Mesenchymal stem cell (in vitro differentiated cells and primary cell): ENCODE data around the gene EFHC1.
A peak's percentile ranks its signal among the peaks of the same experiment; 100 is the strongest.

Source experiments
- DNase-seq: peaks from one replicate; pipeline ENCODE4 v3.0.0-alpha.2; 2013
- H2AFZ ChIP-seq: one replicate; pipeline ENCODE4 v1.6.1; 2013; ENCODE audit warnings: low read depth, mild to moderate bottlenecking, control low read depth, inconsistent platforms, low read length, moderate library complexity
- H2AK5ac ChIP-seq: 2 replicates; pipeline ENCODE4 v1.6.1; 2013; ENCODE audit warnings: low read length, moderate library complexity, mild to moderate bottlenecking, inconsistent platforms; ENCODE audit not compliant: severe bottlenecking
- H2BK120ac ChIP-seq: one replicate; pipeline ENCODE4 v1.6.1; 2013; ENCODE audit warnings: low read depth, mild to moderate bottlenecking, inconsistent platforms, low read length, moderate library complexity
- H2BK12ac ChIP-seq, 2 experiments: one replicate each; pipeline ENCODE4 v1.6.1; 2013; ENCODE audit warnings: inconsistent platforms in 2 of 2, low read length in 2 of 2, mild to moderate bottlenecking in 2 of 2, moderate library complexity in 2 of 2, control low read depth in 1 of 2
- H2BK15ac ChIP-seq: one replicate; pipeline ENCODE4 v1.6.1; 2013; ENCODE audit warnings: mild to moderate bottlenecking, low read depth, inconsistent platforms; ENCODE audit not compliant: poor library complexity, severe bottlenecking
- H2BK5ac ChIP-seq: 2 replicates; pipeline ENCODE4 v1.6.1; 2013; ENCODE audit warnings: low read depth, mild to moderate bottlenecking, low read length, control low read depth, inconsistent platforms; ENCODE audit not compliant: poor library complexity, severe bottlenecking
- H3K14ac ChIP-seq, 2 experiments: one replicate each; pipeline ENCODE4 v1.6.1; 2013; ENCODE audit warnings: inconsistent platforms in 2 of 2, low read length in 2 of 2, control low read depth in 1 of 2, mild to moderate bottlenecking in 1 of 2, moderate library complexity in 1 of 2
- H3K18ac ChIP-seq, 2 experiments: one replicate each; pipeline ENCODE4 v1.6.1; 2013; ENCODE audit warnings: inconsistent platforms in 2 of 2, low read length in 2 of 2, control low read depth in 1 of 2, low read depth in 1 of 2, mild to moderate bottlenecking in 1 of 2
- H3K23ac ChIP-seq, 2 experiments: one replicate each; pipeline ENCODE4 v1.6.1; 2013; ENCODE audit warnings: inconsistent platforms in 2 of 2, low read length in 2 of 2, mild to moderate bottlenecking in 2 of 2, moderate library complexity in 2 of 2, control low read depth in 1 of 2
- H3K27ac ChIP-seq: 2 replicates; pipeline ENCODE4 v1.5.1; 2013; ENCODE audit warnings: mild to moderate bottlenecking, moderate library complexity, low read length, control low read depth, inconsistent platforms; ENCODE audit not compliant: poor library complexity, severe bottlenecking
- H3K27me3 ChIP-seq, 2 experiments: 2 replicates each; pipeline versions ENCODE4 v1.6.1 to v1.7.0; 2013; ENCODE audit warnings: low read length in 2 of 2, mild to moderate bottlenecking in 2 of 2, moderate library complexity in 2 of 2, control low read depth in 1 of 2, inconsistent platforms in 1 of 2; ENCODE audit not compliant: control insufficient read depth in 1 of 2, insufficient read depth in 1 of 2
- H3K36me3 ChIP-seq, 2 experiments: 2 replicates each; pipeline versions ENCODE4 v1.6.1 to v1.7.0; 2013; ENCODE audit warnings: low read length in 2 of 2, control low read depth in 1 of 2, inconsistent platforms in 1 of 2, low read depth in 1 of 2, mild to moderate bottlenecking in 1 of 2; ENCODE audit not compliant: insufficient read depth in 2 of 2, control insufficient read depth in 1 of 2
- H3K4ac ChIP-seq, 2 experiments: one replicate each; pipeline ENCODE4 v1.6.1; 2013; ENCODE audit warnings: inconsistent platforms in 2 of 2, low read length in 2 of 2, mild to moderate bottlenecking in 2 of 2, moderate library complexity in 2 of 2, control low read depth in 1 of 2, low read depth in 1 of 2
- H3K4me1 ChIP-seq: 2 replicates; pipeline ENCODE4 v1.6.1; 2013; ENCODE audit warnings: low read depth, low read length, control low read depth; ENCODE audit not compliant: control insufficient read depth, insufficient read depth
- H3K4me2 ChIP-seq: 2 replicates; pipeline ENCODE4 v1.6.1; 2013; ENCODE audit warnings: low read length, mild to moderate bottlenecking, inconsistent platforms; ENCODE audit not compliant: poor library complexity, severe bottlenecking
- H3K4me3 ChIP-seq, 2 experiments: 2 replicates each; pipeline versions ENCODE4 v1.5.1 to v1.7.0; 2013; ENCODE audit warnings: low read length in 2 of 2, mild to moderate bottlenecking in 2 of 2, control low read depth in 1 of 2, low read depth in 1 of 2; ENCODE audit not compliant: insufficient read depth in 1 of 2
- H3K79me1 ChIP-seq: replicated peaks from 2 replicates; pipeline ENCODE4 v1.6.1; 2013; ENCODE audit warnings: mild to moderate bottlenecking, control low read depth, low read length, inconsistent platforms; ENCODE audit not compliant: poor library complexity, severe bottlenecking
- H3K9ac ChIP-seq: 2 replicates; pipeline ENCODE4 v1.7.0; 2013; ENCODE audit warnings: mild to moderate bottlenecking, low read length, moderate library complexity
- H3K9me3 ChIP-seq: 2 replicates; pipeline ENCODE4 v1.7.0; 2013; ENCODE audit warnings: mild to moderate bottlenecking, low read length; ENCODE audit not compliant: control insufficient read depth
- H4K8ac ChIP-seq: one replicate; pipeline ENCODE4 v1.6.1; 2013; ENCODE audit warnings: inconsistent platforms, mild to moderate bottlenecking, low read length, moderate library complexity
- H4K91ac ChIP-seq: one replicate; pipeline ENCODE4 v1.6.1; 2013; ENCODE audit warnings: mild to moderate bottlenecking, low read length, inconsistent platforms
- WGBS: methylation state at CpG from one replicate; pipeline ENCODE4 v1.1.7; 2013; ENCODE audit warnings: mixed read lengths; 5-methylcytosine and 5-hydroxymethylcytosine counted together

Gene EFHC1

DNA sequence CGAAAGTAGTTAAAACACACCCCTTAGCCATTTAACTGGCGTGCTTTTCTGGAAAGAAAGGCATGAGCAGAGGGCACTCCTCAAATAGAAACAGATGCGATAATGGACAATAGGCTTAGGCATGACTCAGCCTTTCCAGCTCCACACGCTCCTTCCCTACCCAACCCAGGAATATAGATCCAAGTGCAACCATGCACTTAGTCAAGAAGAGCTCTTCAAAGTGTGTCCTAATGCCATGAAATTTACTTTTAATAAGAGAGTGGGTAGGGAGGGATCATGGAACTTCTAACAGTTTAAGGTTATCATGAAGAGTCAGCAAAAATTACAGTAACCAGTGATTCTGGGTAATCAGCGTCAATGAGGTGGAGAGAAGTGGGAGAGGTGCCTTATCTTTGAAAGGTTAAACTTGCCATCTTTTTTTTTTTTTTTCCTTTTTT lies 2.4 kb upstream of the EFHC1 start:
- Histone ChIP-seq H2BK12ac (peak overlapping the region; percentile 49 to 82), H3K27ac (peak overlapping the region; percentile 74), H3K18ac (peak overlapping the region; percentile 40 to 53), H3K36me3 (no peaks in the 10 kb centered on the region), H3K9me3 (no peaks in the 10 kb centered on the region), H4K91ac (peak overlapping the region; percentile 65), H3K79me1 (peaks cover 2% of the 10 kb centered on the region), H2AK5ac (peak overlapping the region; percentile 37), H4K8ac (peak overlapping the region; percentile 27), H3K4me2 (no peak overlapping the region), H3K4ac (peak overlapping the region; percentile 9 to 60), H3K14ac (no peak overlapping the region), H3K4me3 (no peak overlapping the region), H2BK5ac (peak overlapping the region; percentile 19), H3K9ac (peak overlapping the region; percentile 76), H2AFZ (no peak overlapping the region), H3K27me3 (no peaks in the 10 kb centered on the region), H2BK15ac (no peak overlapping the region), H2BK120ac (peak overlapping the region; percentile 56), H3K23ac (no peak overlapping the region), H3K4me1 (peaks cover 7% of the 10 kb centered on the region)
- DNase-seq, result peak; percentile 86
- WGBS, result 41% methylated on average over 5 of the region's 5 CpGs

GRCh38 chr6:52418606-52419005 lies 1.5 kb upstream of the EFHC1 start:
- no peak overlapping the region for H4K91ac ChIP-seq

GRCh38 chr6:52420668-52421358 lies 671 bp downstream of the EFHC1 start:
- Histone ChIP-seq H2BK15ac (no peak overlapping the region), H3K4ac (peak overlapping the region; percentile 68 to 93), H2BK120ac (peak overlapping the region; percentile 38), H4K91ac (peak overlapping the region; percentile 88), H2BK5ac (peak overlapping the region; percentile 89), H3K36me3 (no peaks in the 10 kb centered on the region), H2AFZ (peak overlapping the region; percentile 93), H2AK5ac (no peak overlapping the region), H3K14ac (peak overlapping the region in 1 of 2 experiments; percentile 13), H3K18ac (peak overlapping the region; percentile 75 to 82), H3K79me1 (peaks cover 2% of the 10 kb centered on the region), H4K8ac (peak overlapping the region; percentile 59), H3K4me2 (peak overlapping the region; percentile 85), H3K9ac (peak overlapping the region; percentile 94), H3K9me3 (no peaks in the 10 kb centered on the region), H3K23ac (no peak overlapping the region), H3K4me1 (peaks cover 7% of the 10 kb centered on the region), H3K27ac (peak overlapping the region; percentile 73), H3K27me3 (no peaks in the 10 kb centered on the region), H2BK12ac (peak overlapping the region; percentile 63 to 93), H3K4me3 (peak overlapping the region; percentile 76 to 98)
- WGBS, result under 1% methylated on average over 19 of the region's 21 CpGs
- DNase-seq, result peak; percentile 51

More at GRCh38 chr6:52418606-52419005, 1.5 kb upstream of the EFHC1 start:
- H3K36me3 ChIP-seq, result no peaks in the 10 kb centered on the region
- peak overlapping the region in 1 of 2 experiments; percentile 28 for H2BK12ac ChIP-seq
- H3K14ac ChIP-seq, result no peak overlapping the region
- H3K27me3 ChIP-seq, result no peaks in the 10 kb centered on the region
- DNase-seq, result no peak
- no peak overlapping the region for H2BK120ac ChIP-seq
- peaks cover 2% of the 10 kb centered on the region for H3K79me1 ChIP-seq
- peak overlapping the region in 1 of 2 experiments; percentile 49 for H3K18ac ChIP-seq
- H3K4me1 ChIP-seq, result peaks cover 7% of the 10 kb centered on the region
- no peak overlapping the region for H3K4me3 ChIP-seq
- no peak overlapping the region for H2AFZ ChIP-seq
- H3K4me2 ChIP-seq, result no peak overlapping the region
- H3K9me3 ChIP-seq, result no peaks in the 10 kb centered on the region
- H3K9ac ChIP-seq, result peak overlapping the region; percentile 94
- no peak overlapping the region for H3K23ac ChIP-seq
- WGBS, result 88% methylated on average over 2 of the region's 2 CpGs
- H4K8ac ChIP-seq, result peak overlapping the region; percentile 7
- no peak overlapping the region for H3K4ac ChIP-seq
- peak overlapping the region; percentile 7 for H3K27ac ChIP-seq
- H2AK5ac ChIP-seq, result peak overlapping the region; percentile 14
- H2BK5ac ChIP-seq, result no peak overlapping the region
- no peak overlapping the region for H2BK15ac ChIP-seq

- Histone ChIP-seq H3K4me2 (no peak overlapping the region), H2BK5ac (no peak overlapping the region), H3K79me1 (peaks cover 6% of the 10 kb centered on the region), H2AFZ (no peak overlapping the region), H2BK120ac (no peak overlapping the region), H3K9ac (peak overlapping the region; percentile 94), H2BK15ac (no peak overlapping the region), H4K8ac (no peak overlapping the region), H3K4ac (no peak overlapping the region), H2BK12ac (no peak overlapping the region), H3K4me1 (peaks cover 6% of the 10 kb centered on the region), H3K4me3 (no peak overlapping the region), H3K23ac (no peak overlapping the region), H3K14ac (no peak overlapping the region), H4K91ac (no peak overlapping the region), H3K18ac (no peak overlapping the region), H3K27ac (no peak overlapping the region), H2AK5ac (no peak overlapping the region), H3K9me3 (no peaks in the 10 kb centered on the region), H3K27me3 (no peaks in the 10 kb centered on the region), H3K36me3 (peaks cover 0 to 8% of the 10 kb centered on the region in 2 experiments)
- WGBS, result 68% methylated on average over 1 of the region's 2 CpGs
- DNase-seq, result no peak
Measured at GRCh38 chr6:52422156-52422555, 2.0 kb downstream of the EFHC1 start.
